Right renal cortex interstitium (tissue), 3 donors: Measurements from ENCODE around the gene DDIT4L. TPM values are rescaled to one million over a fixed set of nuclear protein-coding genes. Genes with fewer than 3 reads are reported as not detected.
"Not testable (repeated sequence)": the region's sequence is repeated elsewhere in the genome, so short reads cannot be mapped to it uniquely, and the experiment has no call there.

Source experiments
- DNase-seq, 3 donors: peaks; one replicate each; pipeline ENCODE4 v3.0.0-alpha.2; 2013; ENCODE audit warnings: low read depth in 3 of 3, low spot score in 2 of 3
- polyA plus RNA-seq, 3 donors: library from polyadenylated mRNA; unstranded; fragments of 120-200 nt; gene quantifications; one replicate each; pipeline ENCODE4 v1.2.1, GENCODE V29; 2013; ENCODE audit not compliant: insufficient read length in 3 of 3

The DDIT4L gene
- polyA plus RNA-seq, 3 donors, result 2.7 to 3.7 (median 2.7) TPM

DNA sequence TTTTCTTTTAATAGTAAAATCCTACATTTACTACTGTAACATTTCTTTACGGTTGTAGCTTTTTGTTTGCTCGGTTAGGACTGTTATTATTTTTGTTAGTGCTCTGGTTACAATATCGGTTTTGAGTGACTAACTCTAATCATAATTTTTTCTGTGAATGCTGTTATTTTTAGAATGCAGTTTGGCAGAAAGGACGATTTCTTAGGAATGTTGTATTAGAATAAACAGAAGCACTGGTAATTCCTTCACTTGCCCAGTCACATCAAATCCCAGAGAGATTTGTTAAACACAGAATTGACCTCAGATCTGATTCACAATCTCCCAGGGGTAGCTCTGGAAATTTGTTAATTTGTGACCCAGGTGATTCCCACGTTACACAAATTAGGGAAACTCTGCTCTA, 21.7 kb downstream of the DDIT4L start:
- DNase-seq, result no peak

DNA sequence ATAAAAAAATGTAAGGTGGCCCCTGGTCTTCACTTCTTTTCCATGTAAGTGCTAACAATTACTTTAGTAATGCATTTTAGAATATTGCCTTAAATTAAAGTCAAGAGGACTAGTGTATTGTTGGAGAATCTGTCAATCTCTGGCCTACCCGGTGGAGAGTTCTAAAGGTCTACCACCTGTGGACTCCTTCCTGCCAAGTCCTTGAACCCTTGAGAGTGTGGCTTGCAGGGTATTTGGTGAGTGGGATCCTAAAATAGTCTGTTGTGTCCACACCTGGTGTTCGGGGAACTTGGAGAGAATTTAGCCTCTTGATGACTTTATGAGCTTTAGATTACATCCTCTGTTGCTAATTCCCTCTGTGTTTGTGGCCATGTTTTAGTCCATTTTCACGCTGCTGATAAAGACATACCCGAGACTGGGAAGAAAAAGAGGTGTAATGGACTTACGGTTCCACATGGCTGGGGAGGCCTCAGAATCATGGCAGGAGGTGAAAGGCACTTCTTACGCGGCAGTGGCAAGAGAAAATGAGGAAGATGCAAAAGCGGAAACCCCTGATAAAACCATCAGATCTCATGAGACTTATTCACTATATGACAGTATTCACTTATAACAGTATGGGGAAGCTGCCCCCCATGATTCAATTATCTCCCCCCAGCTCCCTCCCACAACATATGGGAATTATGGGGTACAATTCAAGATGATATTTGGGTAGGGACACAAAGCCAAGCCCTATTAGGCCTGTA, 23.8 kb downstream of the DDIT4L start:
- DNase-seq, result no peak

DNA sequence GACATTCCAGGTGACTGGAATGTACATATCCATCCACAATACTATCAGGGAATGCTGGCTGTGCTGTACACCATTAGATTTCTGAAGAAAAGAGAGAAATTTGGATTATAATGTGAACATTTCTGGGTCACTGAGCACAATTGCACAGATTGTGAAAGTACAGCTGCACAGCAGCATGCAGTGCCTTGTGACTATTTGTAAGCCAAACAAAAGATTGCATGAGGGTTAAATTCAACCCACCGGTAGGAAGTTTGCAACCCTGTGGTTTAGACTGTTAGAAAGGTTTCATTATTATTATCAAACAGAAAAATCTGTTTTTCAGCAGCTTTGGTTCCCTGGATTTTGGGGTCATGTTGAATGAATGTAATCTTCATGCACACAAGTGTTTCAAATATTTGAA, 24.5 kb downstream of the DDIT4L start:
- no peak for DNase-seq

DNA sequence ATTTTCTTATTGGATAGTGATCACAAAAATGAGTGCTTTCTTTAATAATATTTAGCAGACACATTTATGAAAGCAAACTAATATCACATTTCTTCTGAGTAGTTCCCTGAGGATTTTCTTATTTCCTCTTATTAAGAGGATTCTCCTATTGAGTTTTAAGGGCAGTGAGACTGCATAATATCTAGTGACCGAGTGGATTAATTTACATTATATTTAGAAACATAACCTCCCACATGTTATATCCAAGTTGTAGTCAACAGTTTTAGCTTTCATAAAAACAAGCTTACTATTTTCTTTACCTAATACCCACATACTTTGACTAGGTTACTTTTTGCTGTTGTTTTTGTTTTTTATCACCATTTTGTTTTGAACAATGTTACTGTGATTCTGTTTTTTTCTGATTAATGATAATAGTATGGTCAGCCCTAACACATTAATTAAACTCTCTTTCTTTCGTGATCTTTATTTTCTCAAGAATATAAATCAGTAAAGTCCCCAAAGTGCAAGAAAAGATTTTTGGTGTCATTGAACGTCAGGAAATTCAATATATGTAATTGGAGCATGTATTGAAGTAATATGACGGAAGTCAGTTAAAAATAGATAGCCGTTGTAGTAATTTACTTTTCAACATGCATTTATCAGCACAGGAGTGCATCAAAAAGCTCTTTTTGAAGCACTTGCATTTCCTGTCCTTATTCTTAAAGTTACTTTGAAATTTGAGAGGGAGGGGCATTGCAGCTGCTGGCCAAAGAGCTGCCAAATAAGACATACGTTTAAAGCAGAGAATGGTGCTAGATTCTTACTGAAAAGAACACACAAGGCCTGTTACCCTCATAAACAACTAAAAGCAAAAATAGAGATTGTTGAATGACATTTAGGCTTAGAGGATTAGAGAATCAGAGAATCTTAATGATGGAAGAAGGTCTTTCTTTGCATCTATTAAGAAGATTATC, 25.2 kb downstream of the DDIT4L start:
- no peak for DNase-seq

DNA sequence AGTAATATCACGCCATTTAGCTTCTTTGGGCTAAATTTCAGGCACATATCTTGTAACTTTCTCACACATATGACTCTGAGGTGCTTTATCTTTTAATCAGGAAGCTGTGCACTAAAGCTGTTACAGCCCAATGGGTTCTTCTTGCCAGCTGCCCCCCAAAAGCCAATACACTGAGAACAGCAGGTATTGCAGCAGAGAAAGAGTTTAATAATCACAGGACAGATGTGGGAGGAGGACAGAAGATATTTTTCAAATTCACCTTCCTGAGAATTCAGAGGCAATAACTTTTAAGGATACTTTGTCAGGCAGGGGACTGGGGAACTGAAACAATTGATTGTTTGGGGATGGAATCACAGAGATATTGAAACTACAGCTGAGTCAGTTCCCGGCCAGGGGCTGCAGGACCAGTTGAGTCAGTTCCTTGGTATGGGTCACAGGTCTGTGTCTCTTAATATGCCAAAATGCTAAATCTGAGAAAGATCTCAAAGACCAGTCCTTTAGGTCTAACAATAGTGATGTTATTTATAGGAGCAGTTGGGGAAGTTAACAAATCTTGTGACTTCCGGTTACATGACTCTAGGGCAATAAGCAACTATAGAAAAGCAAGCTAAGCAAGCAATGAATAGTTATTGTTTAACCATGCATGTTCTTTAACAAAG, 28.1 kb downstream of the DDIT4L start:
- DNase-seq, result no peak

DNA sequence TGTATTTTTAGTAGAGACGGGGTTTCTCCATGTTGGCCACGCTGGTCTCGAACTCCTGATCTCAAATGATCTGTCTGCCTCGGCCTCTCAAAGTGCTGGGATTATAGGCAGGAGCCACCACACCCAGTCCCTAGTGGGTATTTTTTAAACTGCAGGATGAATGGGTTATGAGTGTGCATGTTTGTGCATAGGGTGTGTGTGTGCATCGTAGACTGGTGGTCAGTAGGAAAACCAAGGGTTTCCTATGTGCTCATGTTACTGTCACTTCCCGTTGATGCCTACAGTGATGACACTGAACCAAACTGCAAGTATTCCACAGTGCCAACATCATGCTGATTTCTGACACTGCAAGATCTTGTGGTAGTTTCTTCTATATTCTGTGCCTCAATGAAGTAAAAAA, 41.1 kb downstream of the DDIT4L start:
- no peak for DNase-seq

DNA sequence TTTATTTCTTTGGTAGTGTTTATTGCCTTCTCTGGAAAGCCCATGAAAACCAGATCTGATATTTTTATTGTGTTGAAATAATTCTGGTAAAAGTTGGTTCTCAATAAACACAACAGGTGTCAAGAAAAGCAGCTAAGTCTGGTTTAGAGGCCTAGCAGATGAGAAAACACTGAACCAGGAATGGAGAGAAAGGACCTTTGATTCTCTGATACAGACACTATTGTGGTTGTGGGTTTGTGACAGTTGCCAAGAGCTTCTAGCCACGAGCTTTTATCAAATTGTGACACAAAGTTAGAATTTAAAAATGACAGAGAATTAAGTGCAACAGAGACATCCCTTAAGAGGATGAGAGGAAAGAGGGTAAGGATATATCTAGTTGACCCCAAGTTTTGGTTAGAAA, 42.6 kb downstream of the DDIT4L start:
- no peak for DNase-seq

DNA sequence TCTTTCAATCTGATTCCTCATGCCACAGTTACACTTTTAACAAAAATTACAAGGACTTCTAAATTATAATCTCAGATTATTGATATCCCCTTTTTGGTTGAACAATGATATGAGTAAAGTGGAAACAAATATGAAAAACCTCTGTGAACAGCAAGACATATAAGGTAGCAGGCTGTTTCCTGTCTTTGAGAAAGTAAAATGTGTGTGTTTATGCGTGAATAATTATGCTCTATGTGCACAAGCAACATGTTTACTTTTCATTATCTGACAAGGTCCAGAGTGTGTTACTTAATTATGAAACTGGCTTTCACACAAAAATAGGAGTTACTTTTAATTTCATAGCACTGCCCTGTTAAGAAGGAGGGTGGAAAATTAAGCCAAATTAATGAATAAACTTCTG, 43.1 kb downstream of the DDIT4L start:
- DNase-seq, result no peak

DNA sequence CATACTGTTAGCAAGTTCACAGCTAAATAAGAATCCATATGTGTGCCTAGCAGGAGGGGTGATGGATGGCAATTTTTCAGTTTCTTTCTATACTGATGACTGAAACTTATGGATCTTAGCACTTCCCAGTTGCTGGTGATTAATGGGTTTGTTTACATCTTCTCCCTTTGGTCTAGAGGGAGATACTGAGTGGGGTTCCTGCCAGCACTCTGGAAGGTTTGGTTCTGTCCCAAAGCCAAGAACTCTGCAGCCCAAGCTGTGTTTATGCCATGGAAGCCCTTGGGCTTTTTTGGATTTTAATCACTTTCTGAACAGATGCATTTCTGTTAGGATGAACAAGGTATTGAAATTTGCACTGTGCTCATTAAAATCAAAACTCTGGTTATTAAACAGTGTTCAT, 43.5 kb downstream of the DDIT4L start:
- DNase-seq, result no peak

DNA sequence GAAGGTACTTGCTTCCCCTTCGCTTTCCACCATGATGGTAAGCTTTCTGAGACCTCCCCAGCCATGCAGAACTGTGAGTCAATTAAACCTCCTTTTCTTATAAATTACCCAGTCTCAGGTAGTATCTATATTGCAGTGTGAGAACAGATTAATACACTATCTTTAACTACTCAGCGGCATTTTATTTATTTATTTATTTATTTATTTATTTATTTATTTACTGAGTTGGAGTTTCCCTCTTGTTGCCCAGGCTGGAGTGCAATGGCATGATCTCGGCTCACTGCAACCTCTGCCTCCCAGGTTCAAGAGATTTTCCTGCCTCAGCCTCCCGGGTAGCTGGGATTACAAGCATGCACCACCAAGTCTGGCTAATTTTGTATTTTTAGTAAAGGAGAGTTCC, 52.9 kb downstream of the DDIT4L start:
- not testable (repeated sequence) for DNase-seq

Other genes starting within 250 kb of the DDIT4L start
- 10 to 100 TPM; 36.8 to 40.8 (median 39.8) TPM for gene DNAJB14, start 243.8 kb downstream of the DDIT4L start, polyA plus RNA-seq
- 100 to 1,000 TPM; 415 to 432 (median 421) TPM for gene H2AZ1, start 240.2 kb downstream of the DDIT4L start, polyA plus RNA-seq